IPS-NIHi11 (cell line): Measurements from ENCODE around the gene NIPBL.
"Not testable (repeated sequence)": the region's sequence is repeated elsewhere in the genome, so short reads cannot be mapped to it uniquely, and the experiment has no call there.

ENCODE experiments used
- DNase-seq: peaks from one replicate; pipeline ENCODE4 v3.0.0; 2012; ENCODE audit warnings: mixed read lengths, low spot score

The NIPBL gene

DNA sequence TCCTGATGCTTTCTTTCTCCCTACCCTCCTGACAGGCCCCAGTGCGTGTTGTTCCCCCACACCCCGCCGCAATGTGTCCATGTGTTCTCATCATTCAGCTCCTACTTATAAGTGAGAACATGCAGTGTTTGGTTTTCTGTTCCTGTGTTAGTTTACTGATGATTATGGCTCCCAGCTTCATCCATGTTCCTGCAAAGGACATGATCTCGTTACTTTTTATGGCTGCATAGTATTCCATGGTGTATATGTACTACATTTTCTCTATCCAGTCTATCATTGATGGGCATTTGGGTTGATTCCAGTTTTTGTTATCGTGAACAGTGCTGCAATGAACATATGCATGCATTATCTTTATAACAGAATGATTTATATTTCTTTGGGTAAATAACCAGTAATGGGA lies 222.7 kb downstream of the NIPBL start:
- not testable (repeated sequence) for DNase-seq

DNA sequence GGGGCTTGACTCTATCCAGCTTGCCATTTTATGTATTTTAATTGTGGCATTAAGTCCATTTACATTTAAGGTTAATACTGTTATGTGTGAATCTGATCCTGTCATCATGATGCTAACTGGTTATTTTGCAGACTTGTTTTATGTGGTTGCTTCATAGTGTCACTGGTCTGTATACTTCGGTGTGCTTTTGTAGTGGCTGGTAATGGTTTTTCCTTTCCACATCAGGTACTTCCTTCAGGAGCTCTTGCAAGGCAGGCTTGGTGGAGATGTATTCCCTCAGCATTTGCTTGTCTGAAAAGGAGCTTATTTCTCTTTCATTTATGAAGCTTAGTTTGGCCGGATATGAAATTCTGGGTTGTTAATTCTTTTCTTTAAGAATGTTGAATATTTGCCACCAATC lies 226.7 kb downstream of the NIPBL start:
- no peak for DNase-seq

- no peak for DNase-seq
Measured at GRCh38 chr5:37109338-37109737, 232.8 kb downstream of the NIPBL start.

DNA sequence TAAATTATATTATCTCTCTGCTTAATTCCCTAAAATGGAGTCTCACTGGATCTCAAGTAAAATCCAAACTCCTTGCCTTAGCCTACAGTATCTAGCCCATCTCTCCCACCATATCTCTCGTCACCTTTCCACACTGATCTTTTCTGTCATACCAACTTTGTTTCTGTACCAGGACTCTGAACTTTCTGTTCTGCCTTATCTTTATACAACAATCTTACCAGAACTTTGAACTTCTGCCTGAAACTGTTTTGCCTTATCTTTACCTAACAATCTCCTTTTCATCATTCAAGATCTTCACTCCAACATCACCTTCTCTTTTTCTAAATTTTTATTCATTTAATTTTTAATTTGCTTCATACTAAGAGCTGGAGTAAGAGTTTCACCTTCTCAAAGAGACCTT lies 233.6 kb downstream of the NIPBL start:
- no peak for DNase-seq

DNA sequence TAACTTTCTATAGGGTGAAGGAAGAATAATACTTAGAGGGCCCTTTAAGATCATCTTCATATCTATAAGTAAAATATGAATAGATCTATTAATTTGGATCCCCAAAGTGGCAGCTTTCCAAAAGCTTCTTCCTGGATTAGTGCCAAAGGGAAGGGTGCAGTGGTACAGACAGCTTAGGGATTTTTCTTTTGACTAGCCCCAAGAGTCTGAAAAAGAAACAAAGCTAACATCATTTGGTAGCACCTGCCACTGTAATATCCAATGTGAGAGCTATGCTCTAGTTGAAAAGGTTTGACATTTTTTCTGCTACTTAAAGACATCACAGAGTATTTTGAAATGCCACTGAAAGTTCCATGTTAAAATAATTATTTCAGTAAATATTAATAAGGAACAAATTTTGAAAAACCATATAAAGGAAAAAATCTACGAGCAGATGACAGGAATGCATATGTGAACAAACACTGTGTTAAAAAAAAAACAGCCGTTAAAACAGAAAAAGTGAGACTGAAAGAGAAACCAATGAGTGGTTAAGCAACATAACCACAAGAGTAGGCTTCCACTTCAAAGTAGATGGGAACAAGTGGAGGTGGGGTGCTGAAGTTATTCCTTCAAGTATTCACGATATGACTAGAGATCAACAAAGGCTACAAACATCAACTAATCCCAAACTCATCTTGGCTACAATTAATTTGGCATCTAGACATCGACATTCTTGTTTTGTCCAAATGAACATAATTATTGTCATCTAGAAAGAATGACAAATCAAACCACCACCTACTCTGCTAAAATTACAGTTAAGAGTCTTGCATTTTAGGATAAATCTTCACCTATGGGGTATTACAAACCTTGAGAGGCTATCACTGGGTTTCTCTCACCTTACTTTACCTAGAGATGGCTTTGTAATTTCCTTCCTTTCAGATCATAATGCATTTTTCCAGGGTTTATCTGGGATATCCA lies 235.1 kb downstream of the NIPBL start:
- no peak for DNase-seq

GRCh38 chr5:37112383-37112991 lies 235.9 kb downstream of the NIPBL start:
- no peak for DNase-seq
